Loucy (cell line): ENCODE results near the gene NARS2.

Experiments
- EZH2phosphoT487 ChIP-seq: fragments of 200-600 bp; IDR thresholded peaks from 2 replicates; pipeline ENCODE4 v1.6.1; 2018; ENCODE audit warnings: antibody characterized with exemption, mild to moderate bottlenecking, moderate library complexity, borderline replicate concordance
- TF ChIP-seq, protein P1 (sequence below): fragments of 200-600 bp; sonication (generic); conservative IDR thresholded peaks from 2 replicates; pipeline ENCODE4 v1.5.1; 2014; ENCODE audit warnings: mild to moderate bottlenecking, antibody characterized with exemption, low read length

DNA sequence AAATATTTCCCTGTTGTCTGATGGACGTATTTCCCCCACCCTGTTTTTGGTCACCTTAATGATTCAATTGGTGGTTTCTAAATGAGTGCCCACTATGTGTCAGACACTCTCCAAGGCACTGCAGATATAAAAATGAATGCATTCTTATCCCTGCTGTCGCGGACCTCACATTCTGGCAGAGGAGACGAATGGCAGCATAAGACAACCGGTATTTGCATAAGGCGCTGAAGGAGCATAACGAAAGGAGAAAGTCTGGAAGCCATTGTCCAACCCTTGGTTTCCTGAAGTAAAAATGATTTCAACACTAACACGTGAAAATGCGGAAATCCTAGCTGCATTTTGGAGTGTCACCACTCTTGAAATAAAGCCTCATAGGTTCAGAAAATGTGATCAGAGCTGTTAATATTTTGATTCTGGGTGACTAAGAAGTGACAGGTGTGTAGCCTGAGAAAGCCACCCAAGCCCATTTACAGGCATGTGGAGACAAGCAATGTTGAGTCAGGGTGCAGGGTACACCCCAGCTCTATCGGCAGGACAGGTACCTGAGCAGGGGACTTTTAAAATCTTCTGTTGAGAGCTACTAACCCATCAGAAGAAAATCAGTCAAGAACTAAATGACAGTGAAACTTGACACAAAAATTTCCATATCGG, 146.9 kb downstream of the NARS2 start:
- TF ChIP-seq, protein P1, sequence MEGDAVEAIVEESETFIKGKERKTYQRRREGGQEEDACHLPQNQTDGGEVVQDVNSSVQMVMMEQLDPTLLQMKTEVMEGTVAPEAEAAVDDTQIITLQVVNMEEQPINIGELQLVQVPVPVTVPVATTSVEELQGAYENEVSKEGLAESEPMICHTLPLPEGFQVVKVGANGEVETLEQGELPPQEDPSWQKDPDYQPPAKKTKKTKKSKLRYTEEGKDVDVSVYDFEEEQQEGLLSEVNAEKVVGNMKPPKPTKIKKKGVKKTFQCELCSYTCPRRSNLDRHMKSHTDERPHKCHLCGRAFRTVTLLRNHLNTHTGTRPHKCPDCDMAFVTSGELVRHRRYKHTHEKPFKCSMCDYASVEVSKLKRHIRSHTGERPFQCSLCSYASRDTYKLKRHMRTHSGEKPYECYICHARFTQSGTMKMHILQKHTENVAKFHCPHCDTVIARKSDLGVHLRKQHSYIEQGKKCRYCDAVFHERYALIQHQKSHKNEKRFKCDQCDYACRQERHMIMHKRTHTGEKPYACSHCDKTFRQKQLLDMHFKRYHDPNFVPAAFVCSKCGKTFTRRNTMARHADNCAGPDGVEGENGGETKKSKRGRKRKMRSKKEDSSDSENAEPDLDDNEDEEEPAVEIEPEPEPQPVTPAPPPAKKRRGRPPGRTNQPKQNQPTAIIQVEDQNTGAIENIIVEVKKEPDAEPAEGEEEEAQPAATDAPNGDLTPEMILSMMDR = no peak
- no peak for TF ChIP-seq EZH2phosphoT487
